HG03565 (cell line): ENCODE results near the gene PVALEF.

Experiments
- ATAC-seq: cut with Tn5 transposase; IDR thresholded peaks from one replicate; pipeline ENCODE4 v1.9.1; 2021; ENCODE audit warnings: mild to moderate bottlenecking, moderate library complexity; ENCODE audit not compliant: unreplicated experiment

Gene PVALEF

GRCh38 chr17:81165246-81166032 lies at the start of gene PVALEF:
Gene PVALEF, plus strand, starts transcription at chr17:81165507. Its CDS starts 15,720 bp downstream, at chr17:81181227.
- ATAC-seq, result no peak

DNA sequence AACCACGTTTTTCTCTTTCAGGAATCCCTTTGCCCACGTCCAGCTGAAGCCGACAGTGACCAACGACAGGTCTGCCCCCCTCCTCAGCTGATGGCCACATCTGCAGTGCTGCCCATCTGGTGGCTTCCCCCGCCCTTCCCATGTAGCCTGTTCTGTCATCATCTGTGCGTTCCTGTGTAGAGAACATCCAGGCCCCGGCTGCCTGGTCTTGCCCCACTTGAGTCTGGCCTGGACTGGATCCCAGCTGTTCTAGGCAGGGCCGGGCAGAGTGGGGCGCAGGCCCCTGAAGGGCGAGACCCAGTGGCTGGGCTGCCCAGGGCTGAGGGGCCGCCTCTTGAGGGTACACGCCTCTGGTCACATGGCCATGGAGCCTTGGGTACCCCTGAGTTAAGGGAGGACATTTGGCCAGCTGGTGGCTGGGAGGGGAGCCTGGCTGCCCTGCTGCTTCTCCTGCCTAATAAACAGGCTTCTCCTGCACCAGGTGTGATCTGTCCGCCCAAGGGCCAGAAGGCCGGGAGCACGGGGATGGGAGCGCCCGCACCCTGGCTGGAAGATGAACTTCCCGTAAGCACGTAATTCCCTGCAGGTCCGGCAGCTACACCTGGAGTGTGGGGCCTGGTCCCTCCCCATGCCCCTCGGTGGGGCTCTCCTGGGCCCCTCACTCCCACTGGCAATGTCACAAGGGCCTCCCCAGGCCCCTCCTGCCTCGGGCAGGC lies 49.4 kb upstream of the PVALEF start:
- no peak for ATAC-seq

- no peak for ATAC-seq
These were observed 48.6 kb upstream of the PVALEF start for GRCh38 chr17:81116704-81117103.

- no peak for ATAC-seq
These were observed 47.6 kb upstream of the PVALEF start for GRCh38 chr17:81117672-81118198.

DNA sequence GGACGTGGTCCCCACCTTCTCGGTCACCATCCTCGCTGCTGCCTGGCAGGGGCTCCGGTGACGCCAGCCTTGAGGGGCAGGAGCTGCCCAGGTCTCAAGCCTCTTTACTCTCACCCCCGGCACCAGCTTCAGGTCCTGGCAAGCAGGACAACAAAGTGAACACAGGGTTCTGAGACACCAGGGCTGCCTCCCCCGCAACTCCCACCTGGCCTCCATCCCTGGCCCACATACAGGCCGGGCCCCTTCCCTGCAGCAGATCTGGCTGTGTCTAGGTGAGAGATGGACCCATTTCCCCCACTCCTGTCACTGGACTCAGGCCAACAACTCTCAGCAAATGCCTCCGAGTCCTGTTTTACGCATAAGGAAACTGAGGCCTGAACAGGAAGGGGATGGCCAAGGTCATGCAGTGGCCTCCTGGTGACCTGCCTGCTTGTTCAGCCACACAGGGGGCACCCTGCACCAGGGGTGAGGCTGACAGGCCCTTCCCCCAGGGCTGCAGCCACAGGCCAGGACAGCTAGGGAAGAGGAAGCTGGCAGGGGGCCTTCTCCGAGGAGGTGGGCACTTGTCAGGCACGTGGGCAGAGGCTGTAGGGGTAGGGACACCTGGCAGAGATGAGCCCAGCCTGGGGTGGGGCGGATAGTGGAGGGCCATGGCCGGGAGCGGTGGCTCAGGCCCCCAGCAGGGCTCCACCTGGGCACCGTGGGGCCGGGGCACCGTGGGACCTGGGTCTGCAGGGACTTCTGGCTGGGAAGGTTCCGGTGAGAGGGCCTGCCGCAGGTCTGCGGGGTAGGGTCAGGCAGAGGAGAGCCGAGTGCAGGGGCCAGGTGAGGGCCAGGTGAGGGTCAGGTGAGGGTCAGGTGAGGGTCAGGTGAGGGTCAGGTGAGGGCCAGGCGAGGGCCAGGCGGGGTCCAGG lies 46.7 kb upstream of the PVALEF start:
- ATAC-seq, result no peak

- no peak for ATAC-seq
These were observed 45.8 kb upstream of the PVALEF start for GRCh38 chr17:81119223-81120148.

DNA sequence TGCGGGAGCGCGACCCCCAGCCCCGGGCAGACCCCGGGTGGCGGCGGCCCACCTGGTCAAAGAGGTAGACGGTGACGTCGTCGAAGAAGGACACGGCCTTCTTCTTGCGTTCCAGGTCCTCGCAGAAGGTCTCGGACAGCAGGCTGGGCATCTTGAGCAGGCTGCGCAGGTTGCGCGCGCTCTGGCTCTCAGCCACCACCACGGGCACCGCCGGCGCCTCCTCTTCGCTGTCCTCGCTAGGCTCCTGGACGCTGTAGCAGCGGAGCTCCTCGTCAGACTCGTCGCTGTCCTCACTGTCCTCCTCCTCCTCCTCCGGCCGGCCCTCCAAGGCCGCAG lies 45.2 kb upstream of the PVALEF start:
- no peak for ATAC-seq

DNA sequence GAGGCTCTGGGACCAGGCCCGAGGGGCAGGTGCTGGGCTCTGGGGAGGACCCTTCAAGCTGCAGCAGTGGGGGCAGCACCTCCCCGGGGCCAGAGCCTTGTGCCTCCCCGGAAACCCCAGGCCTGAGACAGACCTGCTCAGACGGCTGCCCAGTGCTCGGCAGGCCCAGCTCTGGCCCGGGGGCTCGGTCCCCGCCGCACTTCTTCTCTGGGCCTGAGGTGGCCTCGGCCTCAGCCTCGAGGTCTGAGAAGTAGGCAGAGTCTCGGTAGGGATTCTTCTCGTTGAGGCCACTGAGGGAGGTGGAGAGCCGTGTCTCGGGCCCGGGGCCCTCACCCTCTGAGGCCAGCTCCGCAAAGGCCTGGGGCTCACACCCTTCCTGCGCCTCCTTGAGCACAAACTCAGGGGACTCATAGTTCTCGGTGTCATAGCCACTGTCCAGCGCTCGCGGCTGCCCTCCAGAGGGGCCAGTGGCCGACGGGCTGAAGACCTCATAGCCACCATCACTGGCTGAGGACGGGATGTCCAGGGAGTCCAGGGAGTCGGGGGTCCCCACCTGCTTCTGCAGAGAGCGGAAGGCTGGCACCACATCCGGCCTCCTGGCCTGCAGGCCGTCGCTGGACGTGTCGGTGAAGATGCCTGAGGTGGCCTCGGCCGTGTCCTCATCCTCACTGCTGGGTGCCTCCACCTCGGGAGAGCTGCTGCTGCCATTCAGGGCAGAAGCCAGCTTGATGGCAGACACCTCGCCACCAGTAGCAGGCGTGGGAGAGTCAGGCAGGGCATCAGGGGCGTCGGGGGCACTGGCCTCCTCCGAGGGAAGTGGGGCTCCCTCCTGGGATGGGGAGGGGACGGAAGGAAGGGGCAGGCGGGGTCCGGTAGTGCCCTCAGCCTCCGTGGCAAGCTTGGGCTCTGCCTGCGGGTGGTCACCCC lies 44.3 kb upstream of the PVALEF start:
- ATAC-seq, result no peak

DNA sequence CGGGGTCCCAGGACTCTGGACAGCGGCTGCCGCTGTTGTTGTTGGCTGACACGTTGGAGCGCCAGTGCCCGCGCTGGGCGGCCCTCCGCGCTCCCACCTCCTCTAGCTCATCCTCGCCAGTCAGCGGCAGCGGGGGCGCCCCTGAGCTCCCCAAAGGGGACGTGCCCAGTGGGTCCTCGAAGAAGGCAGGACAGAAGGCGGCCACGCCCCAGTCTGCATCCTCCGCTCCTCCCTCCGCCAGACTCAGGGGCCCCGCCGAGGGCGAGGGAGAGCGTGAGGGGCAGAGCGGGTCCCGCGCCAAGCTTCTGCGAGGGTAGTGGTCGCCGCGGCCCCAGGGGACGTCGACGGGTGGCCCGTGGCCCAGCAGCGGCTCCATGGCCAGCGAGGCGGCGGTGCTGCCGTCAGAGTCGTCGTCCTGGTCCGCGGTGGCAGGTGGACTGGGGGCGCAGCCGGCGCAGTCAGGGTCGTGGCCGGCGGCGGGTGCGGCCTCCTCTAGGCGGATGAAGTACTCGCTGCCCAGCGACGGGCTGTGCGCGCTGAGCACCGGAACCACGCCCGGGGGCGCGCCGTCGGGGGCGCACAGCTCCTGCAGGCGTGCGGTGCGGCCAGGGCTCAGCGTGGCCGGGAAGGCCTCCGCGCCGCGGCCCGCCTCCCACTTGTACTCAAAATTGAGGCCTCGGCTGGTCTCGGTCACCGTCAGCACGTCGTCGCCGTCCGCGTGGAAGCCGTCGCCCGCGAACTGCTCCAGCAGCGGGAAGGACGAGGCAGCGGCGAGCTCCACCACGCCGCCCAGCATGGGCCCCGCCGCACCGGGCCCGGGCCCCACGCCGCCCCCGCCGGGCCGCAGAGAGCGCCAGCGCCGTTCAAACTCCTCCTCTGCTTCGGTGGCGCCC lies 43.2 kb upstream of the PVALEF start:
- ATAC-seq, result no peak

- no peak for ATAC-seq
These were observed 42.0 kb upstream of the PVALEF start for GRCh38 chr17:81123052-81124048.

DNA sequence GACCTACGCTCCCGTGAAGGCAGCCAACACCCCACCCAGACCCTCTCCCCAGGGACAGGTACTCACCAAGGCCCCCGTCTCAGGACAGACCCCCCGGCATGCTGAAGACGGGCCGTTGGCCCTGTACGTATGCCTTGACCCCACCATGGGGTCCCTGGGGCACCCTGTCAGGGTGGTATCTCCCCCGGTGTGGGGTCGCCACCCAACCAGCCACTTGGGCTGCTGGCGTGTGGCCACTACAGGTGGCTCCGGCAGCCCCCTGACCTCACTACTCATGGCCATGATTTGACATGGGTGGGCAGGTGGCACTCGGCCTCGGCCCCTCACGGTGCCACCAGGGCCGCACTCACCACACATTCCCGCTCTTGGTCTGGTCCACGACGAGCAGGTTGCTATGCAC lies 40.9 kb upstream of the PVALEF start:
- ATAC-seq, result no peak

GRCh38 chr17:81125573-81126081 lies 39.7 kb upstream of the PVALEF start:
- no peak for ATAC-seq

DNA sequence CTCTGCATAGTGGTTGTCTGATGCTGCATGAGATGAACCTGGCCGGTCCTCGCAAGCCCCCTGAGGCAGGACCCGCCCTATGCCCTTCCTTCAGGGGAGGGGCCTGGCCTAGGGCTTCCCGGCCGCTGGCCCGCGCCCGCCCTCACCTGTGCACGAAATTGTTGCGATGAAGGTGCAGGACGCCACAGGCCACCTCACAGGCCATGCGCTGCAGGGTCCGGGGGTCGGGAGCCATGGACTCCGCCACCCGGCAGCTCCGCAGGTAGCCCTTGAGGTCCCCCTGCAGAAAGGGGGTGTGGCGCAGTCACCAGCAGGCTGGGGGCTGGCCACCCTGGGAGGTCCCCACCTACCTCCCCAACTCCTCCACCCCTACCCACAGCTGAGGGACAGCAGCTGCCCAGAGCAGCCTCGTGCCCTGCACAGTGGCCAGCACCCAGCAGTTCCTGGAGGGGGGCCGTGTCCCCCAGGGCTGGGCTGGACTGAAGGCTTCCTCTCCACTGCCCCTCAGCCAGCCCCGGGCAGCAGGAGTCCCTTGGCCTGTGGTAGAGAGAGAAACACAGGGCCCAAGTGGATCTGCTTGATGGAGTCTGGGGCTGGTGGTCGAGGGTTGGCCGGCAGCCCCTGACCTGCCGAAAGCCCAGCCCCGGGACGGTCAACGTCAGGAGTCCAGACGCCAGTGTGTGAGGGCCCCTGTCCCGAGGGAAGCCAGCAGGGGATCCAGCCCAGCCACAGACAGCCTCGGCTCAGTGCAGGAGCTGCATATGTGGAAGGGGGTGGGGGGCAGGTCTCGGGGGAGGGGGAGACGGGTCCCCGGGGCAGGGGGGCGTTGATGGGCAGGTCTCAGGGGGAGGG lies 38.8 kb upstream of the PVALEF start:
- ATAC-seq, result no peak

DNA sequence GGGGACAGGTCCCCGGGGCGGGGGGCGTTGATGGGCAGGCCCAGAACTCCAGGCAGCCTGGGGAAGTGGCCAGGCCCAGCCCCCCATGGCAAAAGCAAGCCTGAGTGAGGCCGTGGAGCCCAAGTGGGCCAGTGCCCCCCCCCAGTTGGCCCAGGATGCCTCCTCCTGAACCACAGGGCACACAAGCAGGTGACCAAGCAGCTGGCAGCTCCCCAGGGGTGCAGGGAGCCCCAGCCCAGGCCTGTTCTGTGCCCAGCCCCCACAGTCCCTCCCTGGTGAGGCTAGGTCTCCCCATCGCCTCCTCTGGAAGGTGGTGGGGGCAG lies 38.2 kb upstream of the PVALEF start:
- no peak for ATAC-seq

DNA sequence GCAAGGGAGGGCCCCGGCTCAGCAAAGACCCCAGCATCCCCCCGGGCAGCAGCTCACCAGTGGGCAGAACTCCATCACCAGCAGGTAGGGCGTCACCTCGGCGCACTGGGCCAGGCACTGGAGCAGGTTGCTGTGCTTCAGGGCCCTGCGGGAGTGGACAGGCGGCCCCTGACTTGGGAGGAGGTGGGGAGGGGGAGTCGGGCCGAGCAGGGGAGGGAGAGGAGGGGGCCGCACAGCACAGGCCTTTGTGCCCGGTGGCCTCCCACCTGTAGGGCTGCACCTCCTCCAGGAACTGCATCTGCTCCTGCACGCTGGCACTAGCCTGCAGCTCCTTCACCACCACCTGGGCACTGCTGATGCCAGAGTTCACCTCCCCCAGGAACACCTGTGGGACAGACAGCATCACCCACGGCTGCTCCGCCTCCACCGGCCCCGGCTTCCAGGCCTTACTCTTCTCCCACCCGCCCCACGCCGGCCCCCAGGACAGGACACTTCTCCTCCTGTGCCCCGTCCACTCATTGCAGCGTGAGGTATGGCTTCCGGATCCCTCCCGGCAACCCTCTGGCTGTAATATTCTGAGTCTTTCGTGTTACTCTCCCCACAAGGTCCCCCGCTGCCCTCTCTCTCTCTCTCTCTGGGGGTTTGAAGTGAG lies 37.7 kb upstream of the PVALEF start:
- no peak for ATAC-seq
